ENCODE results near the gene POLE.

- no peak for TF ChIP-seq SMAD3 (CRISPR knock-in tag; IDR thresholded peaks at IDR 0.05; ENCODE audit: borderline replicate concordance)
- no peak for TF ChIP-seq MAX (CRISPR knock-in tag; IDR thresholded peaks at IDR 0.05)
- TF ChIP-seq ZNF512 (CRISPR knock-in tag; IDR thresholded peaks at IDR 0.05; ENCODE audit: borderline replicate concordance) = no peak
- TF ChIP-seq NFE2L1 (CRISPR knock-in tag; IDR thresholded peaks at IDR 0.05) = no peak
- TF ChIP-seq CTCF (IDR thresholded peaks at IDR 0.05) = no peak
- TF ChIP-seq PREB (CRISPR knock-in tag; IDR thresholded peaks at IDR 0.05; ENCODE audit: borderline replicate concordance) = no peak
- no peak for TF ChIP-seq ESRRA (CRISPR knock-in tag; IDR thresholded peaks at IDR 0.05; ENCODE audit: borderline replicate concordance)
Measured at GRCh38 chr12:132595183-132595582, 92.0 kb downstream of the POLE start.

Data from WTC11 (cell line).